Measurements from ENCODE around the gene RASSF7.
"Not testable (repeated sequence)": the region's sequence is repeated elsewhere in the genome, so short reads cannot be mapped to it uniquely, and the experiment has no call there.

RASSF7 gene

GRCh38 chr11:567011-567628, 6.3 kb downstream of the RASSF7 start:
- no peak for DNase-seq (ENCODE audit: low read depth)

GRCh38 chr11:567629-568292, 7.0 kb downstream of the RASSF7 start:
- DNase-seq (ENCODE audit: low read depth), result no peak

- DNase-seq (ENCODE audit: low read depth), result peak; percentile 89
Measured at GRCh38 chr11:568306-569157, 7.8 kb downstream of the RASSF7 start.

GRCh38 chr11:569158-569885, 8.6 kb downstream of the RASSF7 start:
- DNase-seq (ENCODE audit: low read depth), result no peak

- DNase-seq (ENCODE audit: low read depth), result no peak
Measured at GRCh38 chr11:571802-572185, 11.0 kb downstream of the RASSF7 start.

GRCh38 chr11:573146-573759, 12.5 kb downstream of the RASSF7 start:
- no peak for DNase-seq (ENCODE audit: low read depth)

GRCh38 chr11:574031-574570, 13.3 kb downstream of the RASSF7 start:
- not testable (repeated sequence) for DNase-seq (ENCODE audit: low read depth)

- DNase-seq (ENCODE audit: low read depth), result no peak
Measured at GRCh38 chr11:574632-575312, 14.0 kb downstream of the RASSF7 start.

- peak; percentile 21 for DNase-seq (ENCODE audit: low read depth)
Measured at GRCh38 chr11:575313-575995, 14.7 kb downstream of the RASSF7 start.

GRCh38 chr11:575996-576768, 15.4 kb downstream of the RASSF7 start, which contains the start of gene PHRF1:
PHRF1 (plus strand) TSS chr11:576470; CDS start chr11:581513, 5,043 bp downstream.
- DNase-seq (ENCODE audit: low read depth), result peak; percentile 95

- DNase-seq (ENCODE audit: low read depth), result no peak
Measured at GRCh38 chr11:576811-577610, 16.2 kb downstream of the RASSF7 start.

- DNase-seq (ENCODE audit: low read depth), result no peak
Measured at GRCh38 chr11:577611-577894, 16.8 kb downstream of the RASSF7 start.

- DNase-seq (ENCODE audit: low read depth), result no peak
Measured at GRCh38 chr11:578276-579035, 17.7 kb downstream of the RASSF7 start.

- no peak for DNase-seq (ENCODE audit: low read depth)
Measured at GRCh38 chr11:579830-580601, 19.2 kb downstream of the RASSF7 start.

GRCh38 chr11:581342-581741, 20.6 kb downstream of the RASSF7 start:
- DNase-seq (ENCODE audit: low read depth), result no peak

- DNase-seq (ENCODE audit: low read depth), result no peak
Measured at GRCh38 chr11:581752-582151, 21.0 kb downstream of the RASSF7 start.

GRCh38 chr11:584287-584686, 23.5 kb downstream of the RASSF7 start:
- no peak for DNase-seq (ENCODE audit: low read depth)
